Sciatic nerve (tissue), 2 donors: Measurements from ENCODE around the gene ABCB11. TPM values are rescaled to one million over a fixed set of nuclear protein-coding genes. Genes with fewer than 3 reads are reported as not detected.
"Not testable (repeated sequence)": the region's sequence is repeated elsewhere in the genome, so short reads cannot be mapped to it uniquely, and the experiment has no call there.

ENCODE experiments used
- ATAC-seq: fragments of 200-7000 bp; cut with Tn5 transposase; one replicate; pipeline ENCODE4 v1.9.1; 2020; ENCODE audit warnings: mild to moderate bottlenecking, moderate library complexity
- DNase-seq: peaks from one replicate; pipeline ENCODE4 v3.0.0-alpha.2; 2020; ENCODE audit warnings: low spot score
- intact Hi-C: fragments of 100-400 bp; cut with DNase I; formaldehyde crosslinking; loops from one replicate; pipeline ENCODE4 v1.14.2; 2022
- total RNA-seq: library from RNA; stranded (reverse); fragmentation: NEBNext Ultra II Directional; extraction: Animal tissue kit (Norgen Biotek cat#: 25700); gene quantifications from one replicate; pipeline ENCODE4 v1.2.1, GENCODE V29; 2021
- donor health status: DM: no; HTN: no; CAD: no.
- donor health status: DM: no; HTN: no; CAD: no.

Gene ABCB11
- total RNA-seq, 1 donor from 2014 or later, result 1.5 TPM

DNA sequence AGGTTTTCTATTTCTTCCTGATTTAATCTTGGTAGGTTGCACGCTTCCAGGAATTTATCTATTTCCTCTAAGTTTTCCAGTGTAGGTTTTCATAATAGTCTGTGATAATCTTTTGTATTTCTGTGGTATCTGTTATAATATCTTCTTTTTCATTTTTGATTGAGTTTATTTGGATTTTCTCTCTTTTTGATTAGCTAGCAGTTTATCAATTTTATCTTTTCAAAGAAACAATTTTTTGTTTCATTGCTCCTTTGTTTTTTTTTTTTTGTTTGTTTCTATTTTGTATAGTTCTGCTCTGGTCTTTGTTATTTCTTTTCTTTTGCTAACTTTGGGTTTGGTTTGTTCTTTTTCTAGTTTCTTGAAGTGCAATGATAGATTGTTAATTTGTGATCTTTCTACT lies 78.7 kb downstream of the ABCB11 start:
- intact Hi-C loops, result no loop called here
- ATAC-seq (no peak), DNase-seq (no peak)

DNA sequence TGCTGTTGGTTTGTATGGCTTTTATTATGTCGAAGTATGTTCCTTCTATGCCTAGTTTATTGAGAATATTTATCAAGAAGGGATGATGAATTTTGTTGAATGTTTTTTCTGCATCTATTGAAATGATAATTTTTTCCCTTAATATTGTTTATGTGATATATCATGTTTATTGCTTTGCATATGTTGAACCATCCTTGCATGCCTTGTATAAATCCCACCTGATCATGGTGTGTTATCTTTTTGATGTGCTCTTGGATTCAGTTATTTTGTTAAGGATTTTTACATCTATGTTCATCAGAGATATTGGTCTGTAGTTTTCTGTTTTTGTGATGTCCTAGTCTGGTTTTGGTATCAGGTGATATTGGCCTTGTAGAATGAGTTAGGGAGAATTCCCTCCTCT lies 79.3 kb downstream of the ABCB11 start:
- ATAC-seq, result no peak
- intact Hi-C loops, result no loop called here

DNA sequence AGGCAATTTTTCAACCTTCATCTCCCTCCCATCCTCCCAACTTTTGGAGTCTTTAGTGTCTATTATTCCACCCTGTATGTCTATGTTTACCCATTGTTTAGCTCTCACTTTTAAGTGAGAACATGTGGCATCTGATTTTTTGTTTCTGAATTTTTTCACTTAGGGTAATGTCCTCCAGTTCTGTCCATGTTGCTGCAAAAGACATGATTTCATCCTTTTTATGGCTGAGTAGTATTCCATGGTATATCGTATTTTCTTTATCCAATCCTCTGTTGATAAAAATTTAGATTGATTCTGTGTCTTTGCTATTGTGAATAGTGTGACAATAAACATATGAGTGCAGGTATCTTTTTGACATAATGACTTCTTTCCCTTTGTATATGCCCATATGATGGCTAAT lies 81.8 kb downstream of the ABCB11 start:
- intact Hi-C loops, result no loop called here

More for the DNA sequence above, 79.3 kb downstream of the ABCB11 start:
- no peak for DNase-seq

DNA sequence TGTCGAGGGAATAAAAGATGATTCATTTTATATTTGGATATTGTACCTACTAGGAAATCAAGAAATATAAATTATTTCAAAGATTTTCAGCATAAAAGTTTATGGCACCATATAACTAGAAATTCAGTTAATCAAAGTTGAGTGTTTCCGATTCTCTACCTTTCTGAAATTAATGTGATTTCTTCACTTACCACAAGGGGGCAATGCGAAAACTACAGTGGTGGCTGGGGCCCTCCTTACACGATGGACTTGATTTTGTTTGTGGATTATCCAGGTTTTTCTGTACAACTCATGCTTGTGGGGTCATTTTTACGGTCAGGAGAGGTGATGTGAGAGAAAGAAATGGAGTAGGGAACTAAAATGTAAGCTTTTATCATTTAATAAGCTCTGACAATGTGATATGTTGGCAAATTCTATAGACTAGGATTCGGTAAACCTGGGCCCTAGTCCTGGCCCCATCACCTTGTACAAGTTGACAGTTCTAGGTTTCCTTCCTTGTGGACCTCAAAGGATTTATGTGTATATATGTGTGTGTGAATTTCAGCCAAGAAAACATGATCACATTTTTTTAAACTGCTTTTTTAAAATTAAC lies 82.4 kb downstream of the ABCB11 start:
- intact Hi-C loops, result no loop called here
- ATAC-seq, result no peak

More for the DNA sequence above, 81.8 kb downstream of the ABCB11 start:
- DNase-seq, result no peak
- ATAC-seq, result no peak

DNA sequence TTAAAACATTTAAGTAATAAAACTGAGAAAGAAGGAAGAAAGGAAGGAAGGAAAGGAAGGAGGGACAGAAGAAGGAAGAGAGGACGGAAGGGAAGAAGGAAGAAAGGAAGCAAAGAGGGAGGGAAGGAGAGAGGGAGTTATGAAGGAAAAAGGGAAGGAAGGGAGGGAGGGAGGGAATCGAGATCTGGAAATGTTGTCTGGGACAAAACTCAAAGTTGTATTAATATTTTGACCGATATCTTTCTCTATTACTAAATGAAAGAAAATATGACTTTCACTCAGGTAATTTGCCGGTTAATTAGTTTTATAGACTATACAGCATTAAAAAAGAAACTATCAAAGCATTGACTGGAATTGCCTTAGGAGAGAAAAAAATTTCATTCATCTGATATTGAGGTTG lies 85.6 kb downstream of the ABCB11 start:
- DNase-seq (no peak), ATAC-seq (no peak)
- intact Hi-C loops, result no loop called here

More for the DNA sequence above, 82.4 kb downstream of the ABCB11 start:
- no peak for DNase-seq

DNA sequence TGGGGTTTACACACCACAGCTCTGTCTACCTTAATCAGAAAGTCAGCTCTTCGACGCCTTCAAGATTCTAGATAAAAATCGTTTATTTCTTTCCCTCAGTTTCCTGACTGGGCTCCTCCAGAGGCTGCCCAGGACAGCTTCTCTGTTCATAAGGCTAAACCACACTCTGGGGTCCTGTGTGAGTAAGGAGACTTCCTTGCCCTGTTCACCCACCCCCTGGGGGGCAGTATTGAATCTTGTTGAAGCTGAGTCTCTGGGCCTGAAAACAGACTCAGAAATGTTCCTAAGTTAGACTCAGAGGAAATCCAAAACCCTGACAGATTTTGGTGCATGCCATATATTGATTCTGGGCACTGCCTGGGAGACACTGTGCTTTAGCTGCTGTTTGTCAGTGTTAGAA lies 87.1 kb downstream of the ABCB11 start:
- no peak for ATAC-seq
- intact Hi-C loops, result no loop called here
- DNase-seq, result no peak

DNA sequence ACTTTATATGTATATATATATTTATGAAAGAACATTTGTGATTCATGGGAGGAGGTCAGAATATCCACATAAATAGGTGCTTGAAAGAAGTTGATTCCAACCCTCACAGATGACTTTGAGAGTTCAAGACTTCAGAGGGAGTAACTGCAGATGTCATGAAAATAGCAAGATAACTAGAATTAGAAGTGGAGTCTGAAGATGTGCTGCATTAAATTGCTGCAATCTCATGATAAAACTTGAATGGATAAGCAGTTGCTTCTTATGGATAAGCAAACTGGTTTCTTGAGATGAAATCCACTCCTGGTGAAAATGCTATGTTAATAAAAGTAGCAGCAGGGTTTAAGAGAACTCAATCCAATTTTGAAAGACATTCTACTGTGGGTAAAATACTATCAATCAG lies 89.8 kb downstream of the ABCB11 start:
- DNase-seq (no peak), ATAC-seq (no peak)
- intact Hi-C loops, result no loop called here

DNA sequence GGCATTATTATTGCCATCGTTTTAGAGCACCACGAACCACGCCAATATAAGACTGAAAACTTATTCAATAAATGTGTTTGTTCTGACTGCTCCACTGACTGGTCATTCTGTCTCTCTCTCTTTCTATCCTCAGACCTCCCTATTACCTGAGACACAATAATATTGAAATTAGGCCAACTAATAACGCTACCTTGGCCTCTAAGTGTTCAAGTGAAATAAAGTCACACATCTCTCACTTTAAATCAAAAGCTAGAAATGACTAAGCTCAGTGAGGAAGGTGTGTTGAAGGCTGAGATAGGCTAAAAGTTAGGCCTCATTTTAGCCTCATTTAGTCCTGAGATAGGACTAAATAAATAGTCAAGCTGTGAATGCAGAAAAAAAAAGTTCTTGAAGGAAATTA lies 91.2 kb downstream of the ABCB11 start:
- DNase-seq, result no peak
- intact Hi-C loops, result no loop called here
- ATAC-seq, result no peak

DNA sequence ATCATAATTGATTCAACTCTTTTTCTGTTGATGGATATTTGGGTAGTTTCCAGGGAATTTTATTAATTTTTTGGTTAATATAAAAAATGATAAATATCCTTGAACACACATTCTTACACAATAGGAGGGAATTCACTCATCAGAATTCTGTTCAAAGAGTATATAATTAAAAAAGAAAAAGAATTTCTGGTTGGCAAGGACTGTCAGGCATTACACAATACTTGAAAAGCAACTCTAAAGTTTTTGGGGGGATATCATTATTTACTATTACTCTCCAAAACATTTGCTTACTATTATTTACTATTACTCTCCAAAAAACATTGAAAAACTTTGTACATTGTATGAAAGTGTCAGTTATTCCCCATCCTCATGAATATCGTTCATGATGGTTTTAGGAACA lies 92.1 kb downstream of the ABCB11 start:
- no peak for ATAC-seq
- intact Hi-C loops, result no loop called here
- DNase-seq, result no peak

DNA sequence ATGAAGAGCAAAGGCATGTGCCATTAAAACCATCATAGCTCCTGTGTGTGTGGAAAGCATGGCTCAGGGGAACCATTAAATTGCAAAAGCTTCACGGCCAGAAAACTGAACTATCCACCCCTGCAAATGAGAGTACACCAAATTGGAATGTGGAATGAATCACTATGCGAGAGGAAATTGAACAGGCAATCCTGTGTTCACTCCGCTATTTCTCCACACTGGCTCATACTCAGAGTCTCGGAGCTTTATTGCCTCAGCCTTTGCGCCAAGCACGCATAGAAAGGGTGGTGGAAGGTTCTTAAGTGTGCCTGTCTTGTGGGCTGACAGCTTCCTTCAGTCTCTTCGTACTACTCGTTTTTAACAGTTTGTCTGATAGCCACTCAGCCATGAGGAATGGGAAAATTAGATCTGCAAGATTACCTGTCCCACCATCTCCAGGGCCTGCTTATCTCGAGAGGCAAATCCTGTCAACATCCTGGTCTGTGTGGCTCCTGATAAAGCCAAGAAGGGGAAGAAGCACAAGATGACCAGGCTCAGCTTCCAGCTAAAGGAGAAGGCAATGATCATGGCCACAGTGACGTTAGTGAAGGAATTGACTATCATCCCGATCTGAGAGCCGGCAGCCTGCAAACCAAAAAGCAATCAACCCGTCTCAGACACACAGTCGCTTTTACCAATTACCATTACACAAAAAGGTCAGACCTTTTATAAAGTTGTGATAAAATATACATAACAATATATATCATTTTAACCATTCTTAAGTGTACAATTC lies 95.1 kb downstream of the ABCB11 start:
- ATAC-seq, result no peak
- intact Hi-C loops, result no loop called here
- no peak for DNase-seq

DNA sequence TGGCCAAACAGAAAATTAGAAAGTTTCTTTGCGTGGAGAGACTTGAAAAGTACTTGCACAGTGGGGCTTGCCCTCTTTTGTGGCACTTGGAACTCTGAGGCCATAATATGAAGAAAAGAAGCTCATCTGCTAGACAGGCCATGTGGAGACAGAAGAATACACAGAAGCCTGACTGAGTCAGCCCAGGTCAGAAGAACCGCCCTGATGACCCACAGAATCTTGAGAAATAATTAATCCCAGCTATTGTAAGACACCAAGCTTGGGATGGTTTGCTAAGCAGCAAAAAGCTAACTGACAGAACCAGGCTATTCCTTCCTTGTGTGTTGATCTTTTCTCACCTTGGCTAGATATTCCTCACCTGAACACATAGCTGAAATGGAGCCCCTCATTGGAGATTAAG lies 96.3 kb downstream of the ABCB11 start:
- DNase-seq, result no peak
- intact Hi-C loops, result no loop called here
- ATAC-seq, result no peak

DNA sequence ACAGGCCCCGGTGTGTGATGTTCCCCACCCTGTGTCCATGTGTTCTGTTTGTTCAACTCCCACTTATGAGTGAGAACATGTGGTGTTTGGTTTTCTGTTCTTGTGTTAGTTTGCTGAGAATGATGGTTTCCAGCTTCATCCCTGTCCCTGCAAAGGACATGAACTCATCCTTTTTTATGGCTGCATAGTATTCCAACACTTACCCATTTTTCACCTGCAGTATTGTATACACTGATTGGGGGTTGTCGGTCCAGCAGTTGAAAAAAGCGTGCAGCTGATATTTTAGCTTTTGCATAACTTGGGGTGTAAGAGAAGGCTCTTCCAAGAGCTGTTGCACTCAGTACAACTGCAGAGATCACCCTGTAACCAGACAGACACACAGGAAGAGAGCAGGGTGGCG lies 99.0 kb downstream of the ABCB11 start:
- DNase-seq, ATAC-seq: not testable (repeated sequence)

DNA sequence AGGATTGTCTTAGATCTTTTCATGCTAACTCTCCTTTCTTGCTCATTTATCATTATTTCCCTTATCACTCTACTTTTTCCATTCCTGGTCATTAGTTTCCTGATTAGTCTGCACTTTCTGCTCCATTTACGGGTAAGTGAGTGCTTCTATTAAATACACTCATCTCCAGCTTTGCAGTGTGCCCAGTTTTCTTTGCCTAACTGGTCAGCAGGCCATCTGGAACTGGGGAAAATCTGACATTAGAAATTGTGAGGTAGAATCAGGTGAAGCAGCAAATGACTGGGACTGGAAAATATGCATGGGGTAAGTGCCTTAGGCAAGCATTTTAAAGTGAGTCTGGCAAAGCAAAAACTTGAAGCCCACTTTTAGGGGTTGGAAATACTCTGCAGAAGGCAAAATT lies 100.9 kb downstream of the ABCB11 start:
- intact Hi-C loops, result no loop called here
- DNase-seq (no peak), ATAC-seq (no peak)

More for the DNA sequence above, 99.0 kb downstream of the ABCB11 start:
- intact Hi-C loops, result not testable (repeated sequence)

DNA sequence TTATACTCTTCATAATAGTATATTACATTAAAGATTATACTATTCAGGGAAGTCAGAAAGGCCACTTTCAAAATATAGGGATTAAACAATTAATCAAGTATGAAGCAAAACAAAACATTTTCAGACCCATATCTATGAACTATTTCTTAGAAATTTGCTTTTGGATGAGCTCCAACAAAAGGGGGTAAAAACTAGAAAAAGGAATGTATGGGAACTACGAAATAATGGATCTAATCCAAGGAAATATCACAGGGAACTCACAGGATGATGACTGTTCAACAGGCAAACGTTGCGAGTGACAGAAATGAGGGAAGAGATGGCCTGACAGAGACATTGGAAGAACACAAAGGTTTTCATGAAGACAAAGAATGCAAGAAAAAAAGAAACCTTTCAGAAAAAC lies 102.1 kb downstream of the ABCB11 start:
- ATAC-seq, result no peak
- intact Hi-C loops, result no loop called here
- DNase-seq, result no peak

DNA sequence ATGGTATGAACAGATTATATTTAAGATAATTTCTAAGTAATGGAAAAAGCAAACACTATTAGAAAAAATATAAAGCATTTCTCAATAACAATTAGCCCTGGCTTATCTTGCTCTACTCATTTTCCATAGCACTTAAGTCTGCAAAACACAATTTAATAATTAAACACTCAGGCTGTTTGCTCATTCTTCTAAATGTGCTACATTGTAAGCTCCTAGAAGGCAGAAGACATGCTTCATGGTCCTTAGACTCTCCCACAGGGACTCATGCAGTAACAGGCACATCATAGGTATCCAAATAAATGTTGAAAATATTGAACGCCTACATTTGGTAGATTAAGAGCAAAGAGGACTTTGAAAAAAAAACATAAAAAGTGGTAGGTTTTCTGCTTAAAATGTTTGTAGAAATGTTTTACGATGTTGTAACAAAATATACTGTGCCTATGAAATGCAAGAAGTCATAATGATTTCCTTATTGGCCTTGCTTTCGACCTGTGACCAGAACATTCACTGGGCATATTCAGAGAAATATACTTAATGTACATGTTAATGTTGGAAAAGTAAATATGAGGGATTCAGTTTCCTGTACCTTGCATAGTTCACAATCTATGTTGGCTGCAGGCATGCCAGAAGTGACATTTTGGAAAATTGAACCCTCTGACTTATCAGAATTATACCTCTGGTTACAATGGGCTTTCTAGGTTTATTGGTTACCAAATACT lies 102.9 kb downstream of the ABCB11 start:
- intact Hi-C loops, result no loop called here
- DNase-seq, result no peak
- ATAC-seq, result no peak

DNA sequence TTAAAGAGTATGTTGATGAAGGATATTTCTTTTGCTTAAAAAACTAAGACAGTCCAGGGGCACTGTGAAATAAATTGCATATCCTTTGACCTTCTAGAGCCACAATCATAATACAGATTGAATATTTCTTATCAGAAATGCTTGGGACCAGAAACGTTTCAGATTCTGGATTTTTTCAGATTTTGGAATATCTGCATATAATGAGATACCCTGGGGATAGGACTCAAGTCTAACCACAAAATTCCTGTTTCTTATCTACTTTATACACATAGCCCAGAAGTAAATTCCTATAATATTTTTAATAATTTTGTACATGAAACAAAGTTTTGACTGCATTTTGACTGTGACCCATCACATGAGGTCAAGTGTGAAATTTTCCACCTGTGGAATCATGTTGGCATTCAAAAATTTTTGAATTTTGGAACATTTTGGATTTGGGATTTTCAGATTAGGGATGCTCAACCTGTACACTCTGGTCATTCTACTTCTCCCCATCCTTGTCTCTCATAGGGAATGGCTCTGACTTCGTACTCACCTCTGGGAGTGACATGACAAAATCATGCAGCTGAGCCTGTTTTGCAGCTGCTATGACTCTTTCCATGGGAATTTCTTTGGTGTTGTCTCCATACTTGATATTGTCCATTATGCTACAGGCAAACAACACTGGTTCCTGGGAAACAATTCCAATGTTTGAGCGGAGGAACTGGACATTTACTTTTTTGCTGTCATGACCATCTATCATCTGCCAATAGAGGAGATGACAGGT lies 104.3 kb downstream of the ABCB11 start:
- no peak for DNase-seq
- no peak for ATAC-seq
- intact Hi-C loops, result no loop called here

DNA sequence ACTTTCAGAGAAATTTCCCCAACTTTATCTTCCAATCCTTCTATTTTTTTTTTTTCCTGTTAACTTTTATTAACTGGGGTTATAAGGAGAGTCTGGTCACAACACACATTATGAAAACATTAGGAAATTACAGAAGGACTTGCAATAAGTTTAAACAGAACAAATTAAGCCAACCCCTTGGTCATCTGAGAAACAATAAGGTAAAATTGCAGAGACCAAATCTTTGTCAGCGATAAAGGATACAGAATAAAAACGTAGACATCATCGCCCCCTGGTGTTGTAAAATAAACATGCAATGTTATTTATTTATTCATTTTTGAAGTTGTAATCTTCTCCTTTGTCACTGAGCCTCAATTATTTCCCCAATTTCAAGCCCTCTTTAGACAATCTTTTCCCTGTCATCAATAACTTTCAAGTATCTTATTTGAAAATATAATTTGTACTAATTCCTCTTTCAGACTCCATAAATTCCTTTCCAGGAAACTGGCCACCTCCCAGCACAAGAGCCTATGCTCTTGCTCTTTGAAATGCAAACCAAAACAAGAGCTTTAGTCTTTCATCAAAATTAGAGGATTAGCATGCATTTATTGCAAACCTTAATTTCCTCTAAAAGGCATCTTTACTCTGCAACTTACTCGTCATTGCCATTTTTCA lies 110.5 kb downstream of the ABCB11 start:
- intact Hi-C loops, result no loop called here
- DNase-seq (no peak), ATAC-seq (no peak)

DNA sequence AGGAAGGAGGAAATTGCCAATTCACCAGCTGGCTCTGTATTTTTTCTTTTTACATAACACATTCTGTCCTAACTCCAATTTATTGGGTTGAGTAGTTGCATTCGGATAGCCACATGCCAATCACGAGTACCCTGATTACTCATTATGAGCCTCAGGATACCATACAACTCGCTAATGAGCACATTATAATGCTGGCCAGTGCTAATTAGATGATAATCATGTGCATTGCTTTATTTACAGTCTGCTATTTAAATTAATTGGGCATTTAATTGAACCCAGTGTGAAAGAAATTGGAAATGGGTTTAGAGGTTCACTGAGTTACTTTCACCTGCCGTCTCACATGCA lies 114.8 kb downstream of the ABCB11 start:
- intact Hi-C loops, result loop anchor here (10.0 kb wide), 1 partner anchor 572 kb away; no protein-coding TSS in a partner anchor
- no peak for DNase-seq
- no peak for ATAC-seq
